Measurements from ENCODE around the gene SIAE. TPM values are rescaled to one million over a fixed set of nuclear protein-coding genes. Genes with fewer than 3 reads are reported as not detected.

SIAE gene
- total and polyA plus RNA-seq, 10 donors = 4.7 to 15.3 (median 10.7) TPM

DNA sequence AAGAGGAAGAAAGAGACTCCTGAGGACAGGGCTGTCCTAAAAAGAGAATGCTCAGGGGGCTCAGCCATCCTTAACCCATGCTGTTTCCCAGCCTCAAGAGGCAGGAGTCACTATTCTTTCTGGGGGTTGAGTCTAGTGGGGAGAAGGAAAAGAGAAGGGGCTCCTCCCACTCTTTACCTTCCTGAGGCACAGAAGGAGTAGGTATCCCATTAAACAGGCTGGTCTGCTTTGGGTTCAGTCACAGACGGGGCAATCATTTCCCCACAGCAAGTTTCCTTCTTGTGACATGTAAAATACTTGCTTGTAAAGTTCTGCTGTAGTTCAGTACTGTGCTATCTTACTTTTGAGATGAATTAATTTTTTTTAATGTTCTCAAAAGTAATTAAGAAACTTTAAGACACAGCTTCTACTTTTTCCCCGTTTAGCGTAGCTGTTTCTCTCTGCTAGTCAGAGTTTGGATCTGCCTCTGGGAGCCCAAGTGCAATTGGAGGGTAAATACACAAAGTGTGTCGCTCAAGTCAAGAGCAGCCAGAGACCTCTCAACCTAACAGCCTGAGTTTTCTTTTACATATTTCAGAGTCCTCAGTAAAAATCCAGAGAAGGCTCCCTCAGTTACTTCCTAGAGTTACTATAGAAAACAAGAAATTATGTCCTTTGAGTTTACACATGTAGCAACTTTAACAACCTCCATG is 88.7 kb downstream of the SIAE start:
- TF ChIP-seq, protein P1, sequence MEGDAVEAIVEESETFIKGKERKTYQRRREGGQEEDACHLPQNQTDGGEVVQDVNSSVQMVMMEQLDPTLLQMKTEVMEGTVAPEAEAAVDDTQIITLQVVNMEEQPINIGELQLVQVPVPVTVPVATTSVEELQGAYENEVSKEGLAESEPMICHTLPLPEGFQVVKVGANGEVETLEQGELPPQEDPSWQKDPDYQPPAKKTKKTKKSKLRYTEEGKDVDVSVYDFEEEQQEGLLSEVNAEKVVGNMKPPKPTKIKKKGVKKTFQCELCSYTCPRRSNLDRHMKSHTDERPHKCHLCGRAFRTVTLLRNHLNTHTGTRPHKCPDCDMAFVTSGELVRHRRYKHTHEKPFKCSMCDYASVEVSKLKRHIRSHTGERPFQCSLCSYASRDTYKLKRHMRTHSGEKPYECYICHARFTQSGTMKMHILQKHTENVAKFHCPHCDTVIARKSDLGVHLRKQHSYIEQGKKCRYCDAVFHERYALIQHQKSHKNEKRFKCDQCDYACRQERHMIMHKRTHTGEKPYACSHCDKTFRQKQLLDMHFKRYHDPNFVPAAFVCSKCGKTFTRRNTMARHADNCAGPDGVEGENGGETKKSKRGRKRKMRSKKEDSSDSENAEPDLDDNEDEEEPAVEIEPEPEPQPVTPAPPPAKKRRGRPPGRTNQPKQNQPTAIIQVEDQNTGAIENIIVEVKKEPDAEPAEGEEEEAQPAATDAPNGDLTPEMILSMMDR (IDR thresholded peaks at IDR 0.05 in 8 of 11, conservative IDR thresholded peaks at IDR 0.05 in 3 of 11) = no peak
- TF ChIP-seq POLR2A (IDR thresholded peaks at IDR 0.05) (no peak), POLR2AphosphoS5 (IDR thresholded peaks at IDR 0.05) (no peak)
- 77 to 87% (median 81%) methylated on average over 4 of the region's 4 CpGs for WGBS, 5 donors
- no peaks in the 10 kb centered on the region for H3K36me3 ChIP-seq
- H3K9me3 ChIP-seq = no peaks in the 10 kb centered on the region
- no peaks in the 10 kb centered on the region for H3K4me1 ChIP-seq
- no peak for DNase-seq
- H3K27me3 ChIP-seq (replicated peaks in 1 of 7) = peaks cover 0 to 16% (median 0%) of the 10 kb centered on the region in 7 donors
- H3K27ac ChIP-seq = no peak overlapping the region
- no peak overlapping the region for H3K4me3 ChIP-seq
- intact Hi-C loops (cut with DNase I; ENCODE audit: low total_unique reads) = loop anchor here (5.0 kb wide), 1 partner anchor 168 kb away; no protein-coding TSS in a partner anchor

DNA sequence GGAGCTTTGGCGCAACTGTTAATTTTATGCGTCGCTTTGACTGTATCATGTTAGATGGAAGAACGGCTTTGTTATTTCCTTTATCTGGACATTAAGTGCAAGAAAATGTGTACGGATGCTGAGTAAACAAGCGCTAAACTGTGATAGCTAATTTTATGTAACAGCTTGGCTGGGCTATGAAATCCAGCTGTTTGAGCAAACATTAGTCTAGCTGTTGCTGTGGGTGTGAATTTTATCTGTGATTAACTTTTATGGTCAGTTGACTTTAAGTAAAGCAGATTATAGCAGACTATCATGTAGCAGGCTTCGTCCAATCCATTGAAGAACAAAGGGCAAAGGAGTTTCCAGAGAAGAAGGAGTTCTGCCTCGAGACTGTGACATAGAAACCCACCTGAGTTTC is 89.8 kb downstream of the SIAE start:
- DNase-seq = no peak
- no peak for TF ChIP-seq POLR2AphosphoS5 (IDR thresholded peaks at IDR 0.05)
- TF ChIP-seq, protein P1 (IDR thresholded peaks at IDR 0.05 in 8 of 11, conservative IDR thresholded peaks at IDR 0.05 in 3 of 11) = no peak
- TF ChIP-seq POLR2A (IDR thresholded peaks at IDR 0.05) = no peak
- 84 to 90% (median 88%) methylated on average over 8 of the region's 8 CpGs for WGBS, 5 donors
- H3K4me3 ChIP-seq = no peak overlapping the region
- H3K36me3 ChIP-seq = no peaks in the 10 kb centered on the region
- no peaks in the 10 kb centered on the region for H3K9me3 ChIP-seq
- no peaks in the 10 kb centered on the region for H3K4me1 ChIP-seq
- peaks cover 0 to 16% (median 0%) of the 10 kb centered on the region in 7 donors for H3K27me3 ChIP-seq (replicated peaks in 1 of 7)
- intact Hi-C loops (cut with DNase I; ENCODE audit: low total_unique reads) = loop anchor here (5.0 kb wide), 1 partner anchor 166 kb away; no protein-coding TSS in a partner anchor
- no peak overlapping the region for H3K27ac ChIP-seq

Small RNA genes lying within 50 kb of the gene (small RNA-seq; reads per million reads assigned to genes)
- gene RNA5SP352 = 0 reads per million in 4 donors

Other genes with a start within 250 kb of the SIAE start
- gene OR8B4, start 248.9 kb downstream of the SIAE start, total RNA-seq = not detected
- not detected for gene OR8B4, start 248.9 kb downstream of the SIAE start, polyA plus RNA-seq
- gene OR8B8, start 228.0 kb downstream of the SIAE start, total RNA-seq = not detected
- gene OR8B8, start 228.0 kb downstream of the SIAE start, polyA plus RNA-seq = not detected
- gene OR8B12, start 130.1 kb downstream of the SIAE start, total RNA-seq = not detected
- gene OR8B12, start 130.1 kb downstream of the SIAE start, polyA plus RNA-seq = not detected
- not detected for gene OR8A1, start 103.7 kb downstream of the SIAE start, total RNA-seq
- not detected for gene OR8A1, start 103.7 kb downstream of the SIAE start, polyA plus RNA-seq
- not detected for gene PANX3, start 62.3 kb downstream of the SIAE start, total RNA-seq
- not detected for gene PANX3, start 62.3 kb downstream of the SIAE start, polyA plus RNA-seq
- 10 to 100 TPM; 37.4 to 65.0 (median 47.5) TPM for gene TBRG1, start 50.9 kb downstream of the SIAE start, total RNA-seq
- gene TBRG1, start 50.9 kb downstream of the SIAE start, polyA plus RNA-seq = 10 to 100 TPM; 23.3 to 51.5 (median 33.6) TPM
- 1 to 10 TPM in 5 of 7 donors, under 1 TPM in 2; 0.34 to 2.6 (median 1.6) TPM for gene SPA17, start 165 bp upstream of the SIAE start, total RNA-seq
- 1 to 10 TPM; 2.6 to 4.8 (median 3.6) TPM for gene SPA17, start 165 bp upstream of the SIAE start, polyA plus RNA-seq
- 10 to 100 TPM; 29.0 to 61.2 (median 46.5) TPM for gene NRGN, start 66.2 kb upstream of the SIAE start, total RNA-seq
- 10 to 100 TPM; 12.7 to 24.2 (median 15.9) TPM for gene NRGN, start 66.2 kb upstream of the SIAE start, polyA plus RNA-seq
- 1 to 10 TPM in 2 of 7 donors, under 1 TPM in 2, not detected in 3; 0.43 to 1.5 (median 1.0) TPM for gene VSIG2, start 78.5 kb upstream of the SIAE start, total RNA-seq
- gene VSIG2, start 78.5 kb upstream of the SIAE start, polyA plus RNA-seq = 1 to 10 TPM in 2 of 3 donors, under 1 TPM in 1; 0.47 to 2.1 (median 2.0) TPM
- 10 to 100 TPM; 16.2 to 49.2 (median 29.2) TPM for gene ESAM, start 88.6 kb upstream of the SIAE start, total RNA-seq
- 10 to 100 TPM; 14.3 to 30.9 (median 18.0) TPM for gene ESAM, start 88.6 kb upstream of the SIAE start, polyA plus RNA-seq
- 10 to 100 TPM; 16.5 to 25.8 (median 19.3) TPM for gene MSANTD2, start 126.7 kb upstream of the SIAE start, total RNA-seq
- 10 to 100 TPM in 2 of 3 donors, 1 to 10 TPM in 1; 9.5 to 17.6 (median 13.8) TPM for gene MSANTD2, start 126.7 kb upstream of the SIAE start, polyA plus RNA-seq
- 10 to 100 TPM; 13.2 to 35.0 (median 25.0) TPM for gene ROBO3, start 191.7 kb upstream of the SIAE start, total RNA-seq
- 10 to 100 TPM; 15.5 to 43.2 (median 25.9) TPM for gene ROBO3, start 191.7 kb upstream of the SIAE start, polyA plus RNA-seq
- gene ROBO4, start 224.1 kb upstream of the SIAE start, total RNA-seq = 100 to 1,000 TPM in 6 of 7 donors, 10 to 100 TPM in 1; 96.9 to 246 (median 147) TPM
- gene ROBO4, start 224.1 kb upstream of the SIAE start, polyA plus RNA-seq = 10 to 100 TPM in 2 of 3 donors, 1 to 10 TPM in 1; 6.7 to 53.2 (median 24.9) TPM
- under 1 TPM in 1 of 7 donors, not detected in 6; 0.25 TPM for gene HEPN1, start 245.5 kb upstream of the SIAE start, total RNA-seq
- not detected for gene HEPN1, start 245.5 kb upstream of the SIAE start, polyA plus RNA-seq

Measured in spleen (tissue), 11 donors.